ENCODE data around the gene HHAT.

- TF ChIP-seq EZH2 (optimal IDR thresholded peaks at IDR 0.05; ENCODE audit: low read depth, low read length): no peak
- TF ChIP-seq, protein P1, sequence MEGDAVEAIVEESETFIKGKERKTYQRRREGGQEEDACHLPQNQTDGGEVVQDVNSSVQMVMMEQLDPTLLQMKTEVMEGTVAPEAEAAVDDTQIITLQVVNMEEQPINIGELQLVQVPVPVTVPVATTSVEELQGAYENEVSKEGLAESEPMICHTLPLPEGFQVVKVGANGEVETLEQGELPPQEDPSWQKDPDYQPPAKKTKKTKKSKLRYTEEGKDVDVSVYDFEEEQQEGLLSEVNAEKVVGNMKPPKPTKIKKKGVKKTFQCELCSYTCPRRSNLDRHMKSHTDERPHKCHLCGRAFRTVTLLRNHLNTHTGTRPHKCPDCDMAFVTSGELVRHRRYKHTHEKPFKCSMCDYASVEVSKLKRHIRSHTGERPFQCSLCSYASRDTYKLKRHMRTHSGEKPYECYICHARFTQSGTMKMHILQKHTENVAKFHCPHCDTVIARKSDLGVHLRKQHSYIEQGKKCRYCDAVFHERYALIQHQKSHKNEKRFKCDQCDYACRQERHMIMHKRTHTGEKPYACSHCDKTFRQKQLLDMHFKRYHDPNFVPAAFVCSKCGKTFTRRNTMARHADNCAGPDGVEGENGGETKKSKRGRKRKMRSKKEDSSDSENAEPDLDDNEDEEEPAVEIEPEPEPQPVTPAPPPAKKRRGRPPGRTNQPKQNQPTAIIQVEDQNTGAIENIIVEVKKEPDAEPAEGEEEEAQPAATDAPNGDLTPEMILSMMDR (IDR thresholded peaks at IDR 0.05; ENCODE audit: low read length): no peak
Measured at GRCh38 chr1:210296682-210297081, 32.0 kb upstream of the HHAT start.

Data from MM.1S (cell line).